ENCODE data around the gene GPR22. TPM values are rescaled to one million over a fixed set of nuclear protein-coding genes. Genes with fewer than 3 reads are reported as not detected.

Gene GPR22
- polyA plus RNA-seq, 1 donor from 2014 or later: not detected

DNA sequence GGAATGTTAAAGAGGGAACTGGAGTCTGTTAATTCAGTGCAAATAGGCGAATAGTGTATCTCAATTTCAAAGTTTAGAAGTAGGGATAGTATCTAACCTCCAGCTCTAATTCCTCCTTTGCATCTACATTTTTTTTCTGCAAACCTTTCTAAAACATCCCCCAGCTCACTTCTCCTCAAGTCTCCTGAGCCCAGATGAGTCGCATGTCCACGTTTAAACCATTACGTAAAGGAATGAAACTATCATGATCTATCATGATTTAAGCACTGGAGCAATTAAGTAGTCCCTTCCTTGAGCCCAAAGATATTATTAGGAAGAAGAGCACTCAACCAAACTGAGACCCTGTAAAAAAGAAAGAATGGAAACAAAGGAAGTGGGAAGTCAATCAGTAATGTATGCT, 29.9 kb downstream of the GPR22 start:
- Mint-ChIP-seq H3K27ac (no peak overlapping the region), H3K4me3 (no peak overlapping the region), H3K9me3 (no peaks in the 10 kb centered on the region), H3K4me1 (peaks cover 7 to 33% (median 13%) of the 10 kb centered on the region in 3 donors), H3K27me3 (no peaks in the 10 kb centered on the region), H3K36me3 (peaks cover 12% of the 10 kb centered on the region)

DNA sequence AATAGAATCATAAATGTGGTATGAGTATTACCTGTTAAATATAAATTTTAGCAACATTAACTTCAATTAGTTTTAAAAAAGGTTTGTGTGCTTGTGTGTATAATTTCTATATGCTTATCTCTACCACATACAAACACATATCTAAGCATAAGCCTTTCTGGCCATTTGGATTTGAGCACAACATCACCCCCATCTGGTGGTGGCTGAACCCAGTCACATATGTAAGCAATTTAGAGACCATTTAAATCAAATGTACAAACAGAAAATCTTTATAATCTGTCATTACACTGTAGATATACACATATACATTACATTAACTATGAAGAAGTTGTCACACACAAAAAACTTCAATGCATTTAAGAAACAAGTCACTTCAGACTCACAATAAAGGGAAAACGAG, 31.7 kb downstream of the GPR22 start:
- Mint-ChIP-seq H3K4me1 (peaks cover 4 to 33% (median 9%) of the 10 kb centered on the region in 3 donors), H3K9me3 (no peaks in the 10 kb centered on the region), H3K4me3 (no peak overlapping the region), H3K27me3 (no peaks in the 10 kb centered on the region), H3K36me3 (peaks cover 8% of the 10 kb centered on the region), H3K27ac (no peak overlapping the region)

DNA sequence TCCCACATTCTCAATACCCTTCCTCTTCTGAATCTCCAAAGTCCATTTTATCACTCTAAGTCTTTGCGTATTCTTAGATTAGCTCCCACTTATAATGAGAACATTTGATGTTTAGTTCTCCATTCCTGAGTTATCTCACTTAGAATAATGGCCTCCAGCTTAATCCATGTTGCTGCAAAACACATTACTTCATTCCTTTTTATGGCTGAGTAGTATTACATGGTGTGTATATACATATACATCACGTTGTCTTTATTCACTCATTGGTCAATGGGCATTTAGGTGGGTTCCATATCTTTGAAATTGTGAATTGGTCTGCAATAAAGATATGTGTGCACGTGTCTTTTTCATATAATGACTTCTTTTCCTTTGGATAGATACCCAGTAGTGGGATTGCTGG, 32.3 kb downstream of the GPR22 start:
- no peak overlapping the region for H3K4me3 Mint-ChIP-seq
- H3K36me3 Mint-ChIP-seq: peaks cover 8% of the 10 kb centered on the region
- H3K9me3 Mint-ChIP-seq: no peaks in the 10 kb centered on the region
- H3K27me3 Mint-ChIP-seq: no peaks in the 10 kb centered on the region
- H3K27ac Mint-ChIP-seq: no peak overlapping the region
- H3K4me1 Mint-ChIP-seq: peaks cover 3 to 31% (median 9%) of the 10 kb centered on the region in 3 donors

DNA sequence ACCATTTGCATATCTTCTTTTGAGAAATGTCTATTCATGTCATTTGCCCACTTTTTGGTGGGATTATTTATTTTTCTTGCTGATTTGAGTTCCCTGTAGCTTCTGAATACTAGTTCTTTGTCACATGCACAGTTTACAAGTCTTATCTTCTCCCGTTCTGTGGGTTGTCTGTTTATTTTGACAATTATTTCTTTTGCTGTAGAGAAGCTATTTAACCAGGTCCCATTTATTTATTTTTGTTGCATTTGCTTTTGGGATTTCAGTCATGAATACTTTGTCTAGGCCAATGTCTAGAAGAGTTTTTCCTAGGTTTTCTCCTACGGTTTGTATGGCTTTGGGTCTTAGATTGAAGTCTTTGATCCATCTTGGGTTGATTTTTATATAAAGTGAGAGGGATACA, 32.9 kb downstream of the GPR22 start:
- Mint-ChIP-seq H3K27ac (no peak overlapping the region), H3K36me3 (peaks cover 6% of the 10 kb centered on the region), H3K4me3 (no peak overlapping the region), H3K27me3 (no peaks in the 10 kb centered on the region), H3K4me1 (peaks cover 2 to 31% (median 11%) of the 10 kb centered on the region in 3 donors), H3K9me3 (no peaks in the 10 kb centered on the region)

DNA sequence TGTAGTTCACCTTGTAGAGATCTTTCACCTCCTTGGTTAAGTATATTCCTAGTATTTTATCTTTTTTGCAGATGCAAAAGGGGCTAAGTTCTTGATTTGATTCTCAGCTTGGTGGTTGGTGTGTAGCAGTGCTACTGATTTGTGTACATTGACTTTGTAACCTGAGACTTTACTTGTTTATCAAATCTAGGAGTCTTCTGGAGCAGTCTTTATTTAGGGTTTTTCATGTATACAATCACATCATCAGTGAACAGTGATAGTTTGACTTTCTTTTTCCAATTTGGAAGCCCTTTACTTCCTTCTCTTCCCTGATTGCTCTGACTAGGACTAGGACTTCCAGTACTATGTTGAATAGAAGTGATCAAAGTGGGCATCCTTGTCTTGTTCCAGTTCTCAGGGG, 33.8 kb downstream of the GPR22 start:
- H3K4me1 Mint-ChIP-seq: peaks cover 0 to 25% (median 8%) of the 10 kb centered on the region in 3 donors

DNA sequence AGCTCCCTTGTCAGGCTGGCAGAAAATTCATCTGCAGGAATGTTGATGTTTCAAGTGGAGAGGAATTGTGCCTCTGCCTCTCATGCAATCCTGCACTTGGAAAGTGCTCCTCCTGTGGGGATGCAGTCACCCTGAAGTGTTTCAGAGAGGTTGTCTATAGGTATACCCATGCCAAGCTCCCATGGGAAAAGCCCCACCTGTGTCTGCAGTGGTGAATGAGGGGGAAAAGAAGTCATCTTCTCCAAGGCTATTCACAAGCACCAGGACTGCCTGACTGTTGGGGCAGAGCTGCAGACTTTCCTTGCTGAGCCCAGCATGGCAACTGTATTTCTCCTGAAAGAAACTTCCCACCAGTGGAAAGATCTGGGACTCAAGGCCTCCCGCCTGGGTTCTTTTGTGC, 35.5 kb downstream of the GPR22 start:
- H3K36me3 Mint-ChIP-seq: peaks cover 4% of the 10 kb centered on the region
- H3K9me3 Mint-ChIP-seq: no peaks in the 10 kb centered on the region
- H3K27ac Mint-ChIP-seq: no peak overlapping the region
- H3K27me3 Mint-ChIP-seq: no peaks in the 10 kb centered on the region
- peaks cover 2 to 20% (median 5%) of the 10 kb centered on the region in 3 donors for H3K4me1 Mint-ChIP-seq
- H3K4me3 Mint-ChIP-seq: no peak overlapping the region

More for the DNA sequence above, 33.8 kb downstream of the GPR22 start:
- H3K27me3 Mint-ChIP-seq: no peaks in the 10 kb centered on the region
- H3K4me3 Mint-ChIP-seq: no peak overlapping the region
- peaks cover 2% of the 10 kb centered on the region for H3K36me3 Mint-ChIP-seq
- peak overlapping the region in 1 of 3 donors; percentile 35 for H3K27ac Mint-ChIP-seq
- no peaks in the 10 kb centered on the region for H3K9me3 Mint-ChIP-seq

DNA sequence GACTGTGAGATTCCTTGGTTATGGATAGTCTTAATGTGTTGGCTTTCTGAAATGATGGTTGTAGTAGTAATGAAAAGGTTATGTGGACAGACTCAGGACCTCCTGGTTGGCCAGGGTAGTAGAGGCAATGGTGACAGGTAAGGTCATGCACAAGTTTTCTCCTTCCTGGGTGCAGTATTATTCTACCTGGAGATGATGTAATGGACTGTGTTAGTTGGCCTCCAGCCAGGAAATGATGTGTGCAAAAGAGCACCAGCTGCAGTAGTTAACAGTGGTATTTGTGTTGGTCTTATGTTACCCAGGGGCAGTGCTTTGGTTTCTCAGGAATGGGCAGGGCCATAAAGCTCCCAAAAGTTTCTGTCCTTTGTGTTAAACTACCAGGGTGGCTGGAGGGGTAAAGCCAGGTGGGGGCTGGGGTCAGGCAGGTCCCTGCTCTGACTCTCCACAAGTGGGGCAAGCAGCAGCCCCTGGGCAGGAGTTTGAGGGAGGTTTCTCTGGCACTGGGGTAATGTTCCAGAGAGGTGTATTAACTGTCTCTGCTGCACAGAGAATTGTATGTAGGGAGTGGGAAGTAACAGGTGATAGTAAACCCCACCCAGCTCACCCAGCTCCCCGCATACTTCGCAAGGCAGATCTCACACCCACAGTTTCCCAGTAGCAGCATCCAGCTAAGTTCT, 36.3 kb downstream of the GPR22 start:
- Mint-ChIP-seq H3K36me3 (peaks cover 7% of the 10 kb centered on the region), H3K27ac (no peak overlapping the region), H3K9me3 (no peaks in the 10 kb centered on the region), H3K27me3 (no peaks in the 10 kb centered on the region), H3K4me3 (no peak overlapping the region), H3K4me1 (peaks cover 5 to 20% (median 6%) of the 10 kb centered on the region in 3 donors)

DNA sequence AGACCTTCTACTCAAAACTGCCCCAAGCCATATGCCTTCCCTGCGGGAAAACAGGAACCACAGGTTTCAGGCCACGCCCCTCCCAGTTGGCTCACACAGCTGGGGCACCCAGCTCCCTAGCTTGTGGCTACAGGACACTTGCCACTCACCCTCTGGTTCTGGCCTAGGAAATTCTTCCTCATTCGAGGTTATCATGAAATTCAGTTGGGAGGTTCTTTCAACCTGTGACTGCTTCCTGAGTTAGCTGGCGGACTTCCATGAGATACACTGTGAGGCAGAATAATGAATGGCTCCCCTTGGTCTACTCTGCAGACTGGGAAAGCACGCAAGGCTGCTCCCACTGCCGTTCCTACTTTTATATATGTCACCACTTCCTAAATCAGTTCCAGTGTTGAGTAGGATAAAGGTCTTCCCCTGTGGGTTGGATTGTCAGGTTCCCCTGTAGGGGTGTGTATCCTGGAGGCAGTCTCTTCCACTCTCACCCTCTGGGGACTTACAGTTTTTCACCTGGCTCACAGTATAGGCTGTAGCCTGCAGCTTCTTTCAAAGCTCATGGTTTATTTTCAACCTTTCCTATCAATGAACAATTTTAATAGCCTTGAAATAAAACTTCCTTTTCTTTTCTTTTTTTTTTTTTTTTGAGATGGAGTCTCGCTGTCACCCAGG, 37.0 kb downstream of the GPR22 start:
- H3K36me3 Mint-ChIP-seq: peaks cover 7% of the 10 kb centered on the region
- H3K27ac Mint-ChIP-seq: no peak overlapping the region
- H3K4me1 Mint-ChIP-seq: peaks cover 5 to 20% (median 6%) of the 10 kb centered on the region in 3 donors
- H3K27me3 Mint-ChIP-seq: no peaks in the 10 kb centered on the region
- no peak overlapping the region for H3K4me3 Mint-ChIP-seq
- H3K9me3 Mint-ChIP-seq: no peaks in the 10 kb centered on the region

Other genes with a start within 250 kb of the GPR22 start
- 27.3 TPM for gene COG5, start 93.9 kb downstream of the GPR22 start, polyA plus RNA-seq
- 5.9 TPM for gene DUS4L, start 93.9 kb downstream of the GPR22 start, polyA plus RNA-seq
- gene BCAP29, start 110.2 kb downstream of the GPR22 start, polyA plus RNA-seq: 43.6 TPM
- gene SLC26A4, start 190.8 kb downstream of the GPR22 start, polyA plus RNA-seq: not detected

Data from IgD-negative memory B cell (primary cell).